Keratinocyte (primary cell): Measurements from ENCODE around the gene HTR2C. TPM values are rescaled to one million over a fixed set of nuclear protein-coding genes. Genes with fewer than 3 reads are reported as not detected.
"Not testable (repeated sequence)": the region's sequence is repeated elsewhere in the genome, so short reads cannot be mapped to it uniquely, and the experiment has no call there.

Experiments
- DNase-seq: peaks from one replicate; pipeline ENCODE4 v3.0.0-alpha.2; 2011; ENCODE audit warnings: low read depth, missing footprints, low spot score
- FAIRE-seq: peaks from 2 replicates; lab custom pipeline; 2011; peaks lifted over from hg19 to GRCh38; lab: Jason Lieb, UNC
- H2AFZ ChIP-seq: 2 replicates; pipeline ENCODE4 v1.6.0; 2012; ENCODE audit warnings: low read length, control low read depth, inconsistent platforms; ENCODE audit not compliant: control insufficient read depth
- H3K27ac ChIP-seq: 2 replicates; pipeline ENCODE4 v1.5.1; 2011; ENCODE audit warnings: low read length; ENCODE audit not compliant: control insufficient read depth, insufficient read depth
- H3K27me3 ChIP-seq: 3 replicates; pipeline ENCODE4 v1.6.0; 2011; ENCODE audit warnings: low read length; ENCODE audit not compliant: control insufficient read depth, insufficient read depth; ENCODE audit errors: extremely low read depth
- H3K36me3 ChIP-seq, 2 experiments: 2 replicates in 1 of 2; 3 replicates in 1 of 2; pipeline ENCODE4 v1.5.1; 2011; ENCODE audit warnings: low read length in 2 of 2, mild to moderate bottlenecking in 1 of 2; ENCODE audit not compliant: control insufficient read depth in 2 of 2, insufficient read depth in 2 of 2; ENCODE audit errors: extremely low read depth in 1 of 2
- H3K4me1 ChIP-seq: 3 replicates; pipeline ENCODE4 v1.5.1; 2011; ENCODE audit warnings: low read length; ENCODE audit not compliant: control insufficient read depth, insufficient read depth; ENCODE audit errors: extremely low read depth
- H3K4me2 ChIP-seq: 3 replicates; pipeline ENCODE4 v1.6.0; 2011; ENCODE audit warnings: low read depth, low read length; ENCODE audit not compliant: control insufficient read depth, insufficient read depth; ENCODE audit errors: extremely low read depth
- H3K4me3 ChIP-seq, 3 experiments: fragments of 200-600 bp in 1 of 3; sonication (generic) in 1 of 3; 2 replicates in 2 of 3; 3 replicates in 1 of 3; pipeline ENCODE4 v1.5.1; 2011 to 2016; ENCODE audit warnings: low read length in 3 of 3, mild to moderate bottlenecking in 3 of 3, control low read depth in 2 of 3, inconsistent platforms in 1 of 3, low read depth in 1 of 3, mixed read lengths in 1 of 3, mixed run types in 1 of 3, moderate library complexity in 1 of 3; ENCODE audit not compliant: control insufficient read depth in 2 of 3, insufficient read depth in 2 of 3; ENCODE audit errors: extremely low read depth in 1 of 3
- H3K79me2 ChIP-seq: 2 replicates; pipeline ENCODE4 v1.6.0; 2012; ENCODE audit warnings: low read length; ENCODE audit not compliant: control insufficient read depth, insufficient read depth
- H3K9ac ChIP-seq: 3 replicates; pipeline ENCODE4 v1.6.0; 2011; ENCODE audit warnings: low read length; ENCODE audit not compliant: control insufficient read depth, insufficient read depth; ENCODE audit errors: extremely low read depth
- H3K9me1 ChIP-seq: 3 replicates; pipeline ENCODE4 v1.6.0; 2011; ENCODE audit warnings: low read length; ENCODE audit not compliant: control insufficient read depth, insufficient read depth; ENCODE audit errors: extremely low read depth
- H3K9me3 ChIP-seq: 2 replicates; pipeline ENCODE4 v1.5.1; 2012; ENCODE audit warnings: low read depth, low read length; ENCODE audit not compliant: control insufficient read depth
- H4K20me1 ChIP-seq: 3 replicates; pipeline ENCODE4 v1.6.0; 2011; ENCODE audit warnings: low read length; ENCODE audit not compliant: control insufficient read depth, insufficient read depth; ENCODE audit errors: extremely low read depth
- CTCF ChIP-seq, 3 experiments: IDR thresholded peaks in 1 of 3; conservative IDR thresholded peaks in 1 of 3; optimal IDR thresholded peaks in 1 of 3; 2 replicates in 2 of 3; 3 replicates in 1 of 3; pipeline versions ENCODE3 to v1.5.1; 2011; ENCODE audit warnings: low read length in 3 of 3, mild to moderate bottlenecking in 3 of 3, moderate library complexity in 2 of 3, control low read depth in 1 of 3, inconsistent platforms in 1 of 3; ENCODE audit not compliant: insufficient read depth in 2 of 3; ENCODE audit errors: extremely low read depth in 1 of 3
- EZH2 ChIP-seq: IDR thresholded peaks from one replicate; pipeline ENCODE4 v1.6.1; 2012; ENCODE audit warnings: inconsistent platforms, mild to moderate bottlenecking, low read length, moderate library complexity
- dilution Hi-C: fragments of 300-500 bp; cut with MboI; formaldehyde crosslinking; loops from one replicate; pipeline ENCODE4 v1.7.0; 2020; ENCODE audit warnings: low sequenced_read_pairs; ENCODE audit not compliant: extremely low pct_ligation_motif_present
- polyA plus RNA-seq, 5 experiments: library from polyadenylated mRNA; depleted of rRNA in 3 of 5; stranded (reverse) in 3 of 5; stranded (forward) in 1 of 5; unstranded in 1 of 5; fragments of >200 nt; gene quantifications; 1 replicate in 1 of 5; 2 replicates in 3 of 5; 3 replicates in 1 of 5; pipeline versions ENCODE4 v1.2.1 to v1.2.3, GENCODE V29; 2011 to 2012; ENCODE audit warnings: missing spikeins in 2 of 5, low read depth in 1 of 5, low replicate concordance in 1 of 5

HTR2C gene
- polyA plus RNA-seq, 1 donor (not counting 4 experiments of a cell fraction or from before 2014, with no cell fraction given) = not detected

- H4K20me1 ChIP-seq = no peaks in the 10 kb centered on the region
- H3K36me3 ChIP-seq = no peaks in the 10 kb centered on the region
- H3K4me3 ChIP-seq = no peak overlapping the region
- DNase-seq (no peak), FAIRE-seq (no peak)
- H3K79me2 ChIP-seq = no peaks in the 10 kb centered on the region
- no peak overlapping the region for H3K27ac ChIP-seq
- H3K9ac ChIP-seq = no peak overlapping the region
- no peak for TF ChIP-seq EZH2
- TF ChIP-seq CTCF (optimal IDR thresholded peaks at IDR 0.05 in 1 of 3, IDR thresholded peaks at IDR 0.05 in 1 of 3, conservative IDR thresholded peaks at IDR 0.05 in 1 of 3; ENCODE audit: extremely low read depth in 1 of 3, insufficient read depth in 2 of 3, low read length in 3 of 3) = no peak
- H3K9me1 ChIP-seq = no peaks in the 10 kb centered on the region
- H3K27me3 ChIP-seq = no peaks in the 10 kb centered on the region
- H3K9me3 ChIP-seq = no peaks in the 10 kb centered on the region
- H3K4me2 ChIP-seq = no peak overlapping the region
- no peaks in the 10 kb centered on the region for H3K4me1 ChIP-seq
- dilution Hi-C loops = no loop called here
- no peak overlapping the region for H2AFZ ChIP-seq
These were observed 91.5 kb downstream of the HTR2C start for GRCh38 chrX:114675365-114675764.

GRCh38 chrX:114700533-114700932 lies 116.6 kb downstream of the HTR2C start:
- H3K9ac ChIP-seq, H3K4me1 ChIP-seq, H3K79me2 ChIP-seq, DNase-seq, H4K20me1 ChIP-seq, H3K9me1 ChIP-seq, H3K27ac ChIP-seq, H2AFZ ChIP-seq, dilution Hi-C loops, H3K27me3 ChIP-seq, H3K4me3 ChIP-seq, H3K36me3 ChIP-seq, H3K9me3 ChIP-seq, H3K4me2 ChIP-seq, FAIRE-seq: not testable (repeated sequence)

- Histone ChIP-seq H4K20me1 (no peaks in the 10 kb centered on the region), H3K4me1 (no peaks in the 10 kb centered on the region), H3K79me2 (no peaks in the 10 kb centered on the region), H2AFZ (no peak overlapping the region), H3K4me2 (no peak overlapping the region), H3K4me3 (no peak overlapping the region), H3K27me3 (no peaks in the 10 kb centered on the region), H3K9me3 (no peaks in the 10 kb centered on the region), H3K9ac (no peak overlapping the region), H3K27ac (no peak overlapping the region), H3K9me1 (no peaks in the 10 kb centered on the region), H3K36me3 (no peaks in the 10 kb centered on the region)
- DNase-seq (no peak), FAIRE-seq (no peak)
- dilution Hi-C loops = no loop called here
- TF ChIP-seq CTCF (optimal IDR thresholded peaks at IDR 0.05 in 1 of 3, IDR thresholded peaks at IDR 0.05 in 1 of 3, conservative IDR thresholded peaks at IDR 0.05 in 1 of 3; ENCODE audit: extremely low read depth in 1 of 3, insufficient read depth in 2 of 3, low read length in 3 of 3) = no peak
- TF ChIP-seq EZH2 = no peak
These were observed 125.5 kb downstream of the HTR2C start for GRCh38 chrX:114709406-114709805.
